ENCODE measurements around the gene USP25.

GRCh38 chr21:15731243-15731613 lies 1.4 kb downstream of the USP25 start:
- TF ChIP-seq POLR2A (IDR thresholded peaks at IDR 0.05) (no peak), CTCF (IDR thresholded peaks at IDR 0.05) (no peak)
